GM12878 (cell line): ENCODE data around the gene DIDO1. TPM values are rescaled to one million over a fixed set of nuclear protein-coding genes. Genes with fewer than 3 reads are reported as not detected.

Experiments
- ATAC-seq: fragments of 200-7000 bp; cut with Tn5 transposase; 3 replicates; pipeline ENCODE4 v1.9.1; 2020; ENCODE audit warnings: mild to moderate bottlenecking, moderate library complexity
- BruUV-seq: library from RNA; stranded (reverse); fragments of 400-500 nt; replicated peaks from 2 replicates; lab custom pipeline; 2021; lab: Mats Ljungman, UMichigan
- CTCF ChIA-PET: fragments of 300-600 bp; sonication (Branson Sonifier 250); formaldehyde crosslinking; extraction: SDS; loops from one replicate; lab custom pipeline; 2021; ENCODE audit warnings: inconsistent platforms; lab: Yijun Ruan, JAX
- POLR2A ChIA-PET: fragments of 350-600 bp; formaldehyde crosslinking; extraction: SDS; loops from one replicate; lab custom pipeline; 2021; ENCODE audit warnings: inconsistent platforms; lab: Charles Lee
- RAD21 ChIA-PET: fragments of 300-600 bp; sonication (Branson Sonifier 250); formaldehyde crosslinking; loops from one replicate; lab custom pipeline; 2023; ENCODE audit warnings: antibody characterized with exemption; ENCODE audit not compliant: unreplicated experiment; lab: Charles Lee
- SMC1A ChIA-PET: fragments of 300-600 bp; sonication (Branson Sonifier 250); formaldehyde crosslinking; loops from one replicate; lab custom pipeline; 2023; ENCODE audit not compliant: unreplicated experiment, uncharacterized antibody; lab: Charles Lee
- DNase-seq: peaks from one replicate; pipeline ENCODE4 v3.0.0-alpha.2; 2011; ENCODE audit warnings: low read depth, low spot score
- FAIRE-seq: peaks from 3 replicates; lab custom pipeline; 2011; peaks lifted over from hg19 to GRCh38; lab: Jason Lieb, UNC
- H2AFZ ChIP-seq: 2 replicates; pipeline ENCODE4 v1.6.0; 2011; ENCODE audit warnings: low read depth, low read length, control low read depth; ENCODE audit not compliant: control insufficient read depth
- H3K27ac ChIP-seq: 2 replicates; pipeline ENCODE4 v1.5.1; 2011; ENCODE audit warnings: control low read depth; ENCODE audit not compliant: control insufficient read depth, insufficient read depth
- H3K27me3 ChIP-seq, 2 experiments: replicated peaks in 1 of 2; 2 replicates each; pipeline versions ENCODE4 v1.6.0 to v1.6.1; 2011; ENCODE audit warnings: low read length in 1 of 2; ENCODE audit not compliant: control insufficient read depth in 2 of 2, insufficient read depth in 2 of 2
- H3K36me3 ChIP-seq, 2 experiments: 2 replicates each; pipeline ENCODE4 v1.5.1; 2011; ENCODE audit warnings: low read length in 1 of 2; ENCODE audit not compliant: control insufficient read depth in 2 of 2, insufficient read depth in 2 of 2
- H3K4me1 ChIP-seq: 2 replicates; pipeline ENCODE4 v1.6.1; 2011; ENCODE audit warnings: mild to moderate bottlenecking, low read length, moderate library complexity, mixed read lengths; ENCODE audit not compliant: control insufficient read depth, insufficient read depth
- H3K4me2 ChIP-seq: 2 replicates; pipeline ENCODE4 v1.6.0; 2011; ENCODE audit warnings: control low read depth; ENCODE audit not compliant: control insufficient read depth, insufficient read depth
- H3K4me3 ChIP-seq: fragments of 200-600 bp; sonication (generic); 2 replicates; pipeline ENCODE4 v1.5.1; 2016
- H3K79me2 ChIP-seq: 2 replicates; pipeline ENCODE4 v1.6.0; 2011; ENCODE audit warnings: low read length; ENCODE audit not compliant: control insufficient read depth, insufficient read depth
- H3K9ac ChIP-seq: 2 replicates; pipeline ENCODE4 v1.8.0; 2011; ENCODE audit warnings: low read length, control low read depth, mixed read lengths; ENCODE audit not compliant: control insufficient read depth, insufficient read depth
- H3K9me3 ChIP-seq: replicated peaks from 3 replicates; pipeline ENCODE4 v1.5.1; 2011; ENCODE audit warnings: mild to moderate bottlenecking, low read length; ENCODE audit not compliant: control insufficient read depth, insufficient read depth
- H4K20me1 ChIP-seq: 2 replicates; pipeline ENCODE4 v1.6.0; 2011; ENCODE audit not compliant: control insufficient read depth, insufficient read depth
- ASH2L ChIP-seq: fragments of 300-600, 200-600 bp; sonication (generic); IDR thresholded peaks from 2 replicates; pipeline ENCODE4 v1.6.1; 2017; ENCODE audit warnings: low read depth, mild to moderate bottlenecking, borderline replicate concordance
- CHD2 ChIP-seq: IDR thresholded peaks from 2 replicates; pipeline ENCODE4 v1.6.1; 2011; ENCODE audit warnings: low read depth, low read length, improper control_type of control experiment, borderline replicate concordance
- EED ChIP-seq: sonication (generic); IDR thresholded peaks from 2 replicates; pipeline ENCODE4 v1.6.1; 2016; ENCODE audit warnings: antibody characterized with exemption, low read depth
- ETV6 ChIP-seq, 2 experiments: fragments of 450-650 bp in 1 of 2; IDR thresholded peaks in 1 of 2; conservative IDR thresholded peaks in 1 of 2; 2 replicates each; pipeline ENCODE4 v1.6.1; 2014; ENCODE audit warnings: antibody characterized with exemption in 1 of 2, borderline replicate concordance in 1 of 2, low read depth in 1 of 2, mild to moderate bottlenecking in 1 of 2, moderate library complexity in 1 of 2
- JUND ChIP-seq: IDR thresholded peaks from 2 replicates; pipeline ENCODE4 v1.6.1; 2012; ENCODE audit warnings: low read depth, mild to moderate bottlenecking, low read length, improper control_type of control experiment, moderate library complexity
- MYB ChIP-seq: fragments of 150-350 bp; IDR thresholded peaks from 2 replicates; pipeline ENCODE4 v1.6.1; 2014; ENCODE audit warnings: mild to moderate bottlenecking, low read depth, low read length, borderline replicate concordance
- NBN ChIP-seq: fragments of 450-650 bp; IDR thresholded peaks from 2 replicates; pipeline ENCODE4 v1.6.1; 2016
- NFYA ChIP-seq: IDR thresholded peaks from 2 replicates; pipeline ENCODE4 v1.6.1; 2011; ENCODE audit warnings: low read depth, mild to moderate bottlenecking, low read length, improper control_type of control experiment, borderline replicate concordance
- POLR2A ChIP-seq: IDR thresholded peaks from 2 replicates; pipeline ENCODE4 v1.6.1; 2011; ENCODE audit warnings: low read depth, mild to moderate bottlenecking, low read length
- ZSCAN29 ChIP-seq: fragments of 450-650 bp; IDR thresholded peaks from 2 replicates; pipeline ENCODE4 v1.6.1; 2017; ENCODE audit warnings: mild to moderate bottlenecking, moderate library complexity
- WGBS: methylation state at CpG from one replicate; pipeline ENCODE4 v1.1.6; 2016; ENCODE audit warnings: low lambda C conversion rate; ENCODE audit not compliant: insufficient replicate concordance, insufficient coverage; ENCODE audit errors: missing lambda C conversion rate; 5-methylcytosine and 5-hydroxymethylcytosine counted together
- in situ Hi-C: fragments of 300-500 bp; cut with MboI; formaldehyde crosslinking; loops from 9 replicates; pipeline ENCODE4 v1.14.3; 2018; ENCODE audit warnings: mixed read lengths
- intact Hi-C: fragments of 100-400 bp; cut with micrococcal nuclease; formaldehyde crosslinking; loops from one replicate; pipeline ENCODE4 v1.14.2; 2022; ENCODE audit not compliant: unreplicated experiment
- polyA plus RNA-seq, 11 experiments: library from polyadenylated mRNA; depleted of rRNA in 4 of 11; unstranded in 6 of 11; stranded (reverse) in 5 of 11; fragments of >200 nt; fragmentation: Nextera tagmentation in 4 of 11; fragmentation: Illumina TruSeq in 1 of 11; extraction: Ambion mirVana in 4 of 11; extraction: Trizol in 1 of 11; gene quantifications; 1 replicate in 1 of 11; 2 replicates in 10 of 11; pipeline versions ENCODE4 v1.2.1 to v1.2.3, GENCODE V29; 2011 to 2016; ENCODE audit warnings: inconsistent platforms in 2 of 11, missing spikeins in 2 of 11, low read depth in 1 of 11
- total RNA-seq, 4 experiments: library from RNA; depleted of rRNA in 3 of 4; stranded (reverse); fragments of >200 nt in 3 of 4; fragmentation: Illumina TruSeq in 1 of 4; extraction: Trizol in 1 of 4; gene quantifications; 2 replicates each; pipeline versions ENCODE4 v1.2.1 to v1.2.3, GENCODE V29; 2013 to 2021
- TF ChIP-seq, protein P1 (sequence below): fragments of 450-650 bp; IDR thresholded peaks from 2 replicates; pipeline ENCODE4 v1.6.1; 2017; ENCODE audit warnings: low read depth, mild to moderate bottlenecking, moderate library complexity
- TF ChIP-seq, protein P2 (sequence below): fragments of 450-650 bp; formaldehyde crosslinking; IDR thresholded peaks from 2 replicates; pipeline ENCODE4 v1.4.0; 2020; ENCODE audit warnings: mild to moderate bottlenecking, moderate library complexity

The DIDO1 gene
- total and polyA plus RNA-seq, 10 of the 15 experiments (the other 5 are each of a cell fraction or from before 2014, with no cell fraction given), result 5.5 to 56.4 (median 38.4) TPM

DNA sequence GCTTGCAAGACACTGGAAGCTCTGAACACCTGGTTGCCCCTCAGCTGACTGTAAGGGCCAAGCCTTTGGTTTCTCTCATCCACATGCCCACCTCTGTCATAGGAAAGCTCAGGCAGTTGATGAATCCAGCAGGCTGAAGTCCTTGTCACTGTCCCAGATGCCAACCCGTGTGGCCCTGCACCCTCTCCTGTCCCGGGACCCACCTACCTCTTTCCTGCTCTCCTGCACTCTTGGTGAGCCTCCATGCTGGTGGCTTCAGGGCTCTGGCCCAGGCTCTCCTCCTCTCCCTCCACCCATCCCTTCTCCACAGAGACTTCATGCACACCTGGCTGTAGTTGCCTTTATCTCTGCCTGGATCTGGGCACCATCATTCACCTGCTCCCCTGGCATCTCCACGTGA lies 7.7 kb upstream of the DIDO1 start (continued):
- TF ChIP-seq POLR2A, result 0 out of 2 replicates have a peak, but pooled peaks have one; percentile 25

DNA sequence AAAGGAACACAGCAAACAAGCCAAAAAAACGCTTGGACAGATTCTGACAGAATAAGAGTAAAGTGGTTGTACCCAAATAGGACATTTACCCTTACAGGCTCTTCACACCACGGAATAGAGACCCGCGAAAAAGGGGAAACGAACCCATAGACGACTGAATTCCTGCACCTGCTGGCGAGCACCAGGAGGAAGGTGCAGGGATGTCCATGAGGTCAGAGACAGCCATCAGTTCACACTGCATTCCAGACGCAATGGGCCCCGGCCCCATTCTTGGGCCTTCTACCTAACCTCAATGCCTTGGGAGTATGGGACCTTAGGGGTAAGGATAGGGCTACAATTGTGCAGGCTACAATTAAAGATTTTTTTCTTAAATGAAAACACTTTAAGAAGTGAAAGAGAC lies 5.2 kb upstream of the DIDO1 start:
- H2AFZ ChIP-seq, result no peak overlapping the region
- no peaks in the 10 kb centered on the region for H3K9me3 ChIP-seq
- POLR2A ChIA-PET, result interaction anchor here (1.3 to 1.5 kb wide), 2 partner anchors 13 to 23 kb away, joined by 5 to 7 read pairs; no protein-coding TSS in a partner anchor
- DNase-seq (no peak), FAIRE-seq (no peak), ATAC-seq (no peak)
- H3K4me1 ChIP-seq, result peaks cover 5% of the 10 kb centered on the region
- no peak overlapping the region for H3K27ac ChIP-seq
- intact Hi-C loops (no loop called here), in situ Hi-C loops (no loop called here)
- RAD21 ChIA-PET, result no interaction called here
- CTCF ChIA-PET, result no interaction called here
- SMC1A ChIA-PET, result no interaction called here
- no peaks in the 10 kb centered on the region; a peak in 2 of 4 replicates for H3K36me3 ChIP-seq
- no peak for TF ChIP-seq EED
- TF ChIP-seq CHD2, result no peak
- TF ChIP-seq, protein P1, sequence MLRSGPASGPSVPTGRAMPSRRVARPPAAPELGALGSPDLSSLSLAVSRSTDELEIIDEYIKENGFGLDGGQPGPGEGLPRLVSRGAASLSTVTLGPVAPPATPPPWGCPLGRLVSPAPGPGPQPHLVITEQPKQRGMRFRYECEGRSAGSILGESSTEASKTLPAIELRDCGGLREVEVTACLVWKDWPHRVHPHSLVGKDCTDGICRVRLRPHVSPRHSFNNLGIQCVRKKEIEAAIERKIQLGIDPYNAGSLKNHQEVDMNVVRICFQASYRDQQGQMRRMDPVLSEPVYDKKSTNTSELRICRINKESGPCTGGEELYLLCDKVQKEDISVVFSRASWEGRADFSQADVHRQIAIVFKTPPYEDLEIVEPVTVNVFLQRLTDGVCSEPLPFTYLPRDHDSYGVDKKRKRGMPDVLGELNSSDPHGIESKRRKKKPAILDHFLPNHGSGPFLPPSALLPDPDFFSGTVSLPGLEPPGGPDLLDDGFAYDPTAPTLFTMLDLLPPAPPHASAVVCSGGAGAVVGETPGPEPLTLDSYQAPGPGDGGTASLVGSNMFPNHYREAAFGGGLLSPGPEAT, result no peak
- TF ChIP-seq ASH2L, result no peak
- TF ChIP-seq, protein P2, sequence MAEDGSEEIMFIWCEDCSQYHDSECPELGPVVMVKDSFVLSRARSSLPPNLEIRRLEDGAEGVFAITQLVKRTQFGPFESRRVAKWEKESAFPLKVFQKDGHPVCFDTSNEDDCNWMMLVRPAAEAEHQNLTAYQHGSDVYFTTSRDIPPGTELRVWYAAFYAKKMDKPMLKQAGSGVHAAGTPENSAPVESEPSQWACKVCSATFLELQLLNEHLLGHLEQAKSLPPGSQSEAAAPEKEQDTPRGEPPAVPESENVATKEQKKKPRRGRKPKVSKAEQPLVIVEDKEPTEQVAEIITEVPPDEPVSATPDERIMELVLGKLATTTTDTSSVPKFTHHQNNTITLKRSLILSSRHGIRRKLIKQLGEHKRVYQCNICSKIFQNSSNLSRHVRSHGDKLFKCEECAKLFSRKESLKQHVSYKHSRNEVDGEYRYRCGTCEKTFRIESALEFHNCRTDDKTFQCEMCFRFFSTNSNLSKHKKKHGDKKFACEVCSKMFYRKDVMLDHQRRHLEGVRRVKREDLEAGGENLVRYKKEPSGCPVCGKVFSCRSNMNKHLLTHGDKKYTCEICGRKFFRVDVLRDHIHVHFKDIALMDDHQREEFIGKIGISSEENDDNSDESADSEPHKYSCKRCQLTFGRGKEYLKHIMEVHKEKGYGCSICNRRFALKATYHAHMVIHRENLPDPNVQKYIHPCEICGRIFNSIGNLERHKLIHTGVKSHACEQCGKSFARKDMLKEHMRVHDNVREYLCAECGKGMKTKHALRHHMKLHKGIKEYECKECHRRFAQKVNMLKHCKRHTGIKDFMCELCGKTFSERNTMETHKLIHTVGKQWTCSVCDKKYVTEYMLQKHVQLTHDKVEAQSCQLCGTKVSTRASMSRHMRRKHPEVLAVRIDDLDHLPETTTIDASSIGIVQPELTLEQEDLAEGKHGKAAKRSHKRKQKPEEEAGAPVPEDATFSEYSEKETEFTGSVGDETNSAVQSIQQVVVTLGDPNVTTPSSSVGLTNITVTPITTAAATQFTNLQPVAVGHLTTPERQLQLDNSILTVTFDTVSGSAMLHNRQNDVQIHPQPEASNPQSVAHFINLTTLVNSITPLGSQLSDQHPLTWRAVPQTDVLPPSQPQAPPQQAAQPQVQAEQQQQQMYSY (CRISPR knock-in tag), result no peak
- TF ChIP-seq NBN, result no peak
- no peak for TF ChIP-seq ETV6 (conservative IDR thresholded peaks at IDR 0.05 in 1 of 2, IDR thresholded peaks at IDR 0.05 in 1 of 2; ENCODE audit: borderline replicate concordance in 1 of 2, low read depth in 1 of 2)
- no peak for TF ChIP-seq NFYA
- TF ChIP-seq ZSCAN29, result no peak
- no peak for TF ChIP-seq JUND
- TF ChIP-seq MYB, result no peak
- peaks cover 97% of the 10 kb centered on the region for H3K79me2 ChIP-seq
- 79% methylated on average over 9 of the region's 9 CpGs for WGBS
- H4K20me1 ChIP-seq, result no peaks in the 10 kb centered on the region
- H3K4me3 ChIP-seq, result no peak overlapping the region
- no peaks in the 10 kb centered on the region for H3K27me3 ChIP-seq
- no peak overlapping the region for H3K4me2 ChIP-seq
- BruUV-seq, result no TSS peak
- H3K9ac ChIP-seq, result no peak overlapping the region
